ENCODE data around the gene PRPH2.

GRCh38 chr6:42724825-42725224, 2.4 kb upstream of the PRPH2 start:
- TF ChIP-seq POLR2AphosphoS2 (conservative IDR thresholded peaks at IDR 0.05; ENCODE audit: low read length): no peak
- no peak for TF ChIP-seq POLR2A (IDR thresholded peaks at IDR 0.05; ENCODE audit: low read length)
- no peak for TF ChIP-seq CTCF (IDR thresholded peaks at IDR 0.05)
- TF ChIP-seq MAFK (IDR thresholded peaks at IDR 0.05; ENCODE audit: partially characterized antibody): peak; percentile 78
- TF ChIP-seq EP300 (IDR thresholded peaks at IDR 0.05): no peak
- TF ChIP-seq JUNB (IDR thresholded peaks at IDR 0.05): no peak
- TF ChIP-seq E2F6 (IDR thresholded peaks at IDR 0.05; ENCODE audit: borderline replicate concordance, low read depth): no peak
- no peak for TF ChIP-seq JUN (IDR thresholded peaks at IDR 0.05)
- TF ChIP-seq FOSB (CRISPR knock-in tag; IDR thresholded peaks at IDR 0.05): no peak

Measured in A549 (cell line).